Jurkat, Clone E6-1 (cell line): ENCODE data around the gene ACAA2.

Experiments
- DNase-seq: peaks from one replicate; pipeline ENCODE4 v3.0.0-alpha.2; 2011; ENCODE audit warnings: low read depth, low spot score
- H3K4me3 ChIP-seq: 2 replicates; pipeline ENCODE4 v1.5.1; 2011; ENCODE audit warnings: mild to moderate bottlenecking, low read length, control low read depth, moderate library complexity

The ACAA2 gene

GRCh38 chr18:49751427-49752094, 61.8 kb downstream of the ACAA2 start:
- peak; percentile 23 for DNase-seq
- H3K4me3 ChIP-seq = no peak overlapping the region

- no peak for DNase-seq
- H3K4me3 ChIP-seq = no peak overlapping the region
Observed at GRCh38 chr18:49749563-49749962, 63.8 kb downstream of the ACAA2 start.

GRCh38 chr18:49747876-49748275, 65.5 kb downstream of the ACAA2 start:
- no peak for DNase-seq
- no peak overlapping the region for H3K4me3 ChIP-seq

DNA sequence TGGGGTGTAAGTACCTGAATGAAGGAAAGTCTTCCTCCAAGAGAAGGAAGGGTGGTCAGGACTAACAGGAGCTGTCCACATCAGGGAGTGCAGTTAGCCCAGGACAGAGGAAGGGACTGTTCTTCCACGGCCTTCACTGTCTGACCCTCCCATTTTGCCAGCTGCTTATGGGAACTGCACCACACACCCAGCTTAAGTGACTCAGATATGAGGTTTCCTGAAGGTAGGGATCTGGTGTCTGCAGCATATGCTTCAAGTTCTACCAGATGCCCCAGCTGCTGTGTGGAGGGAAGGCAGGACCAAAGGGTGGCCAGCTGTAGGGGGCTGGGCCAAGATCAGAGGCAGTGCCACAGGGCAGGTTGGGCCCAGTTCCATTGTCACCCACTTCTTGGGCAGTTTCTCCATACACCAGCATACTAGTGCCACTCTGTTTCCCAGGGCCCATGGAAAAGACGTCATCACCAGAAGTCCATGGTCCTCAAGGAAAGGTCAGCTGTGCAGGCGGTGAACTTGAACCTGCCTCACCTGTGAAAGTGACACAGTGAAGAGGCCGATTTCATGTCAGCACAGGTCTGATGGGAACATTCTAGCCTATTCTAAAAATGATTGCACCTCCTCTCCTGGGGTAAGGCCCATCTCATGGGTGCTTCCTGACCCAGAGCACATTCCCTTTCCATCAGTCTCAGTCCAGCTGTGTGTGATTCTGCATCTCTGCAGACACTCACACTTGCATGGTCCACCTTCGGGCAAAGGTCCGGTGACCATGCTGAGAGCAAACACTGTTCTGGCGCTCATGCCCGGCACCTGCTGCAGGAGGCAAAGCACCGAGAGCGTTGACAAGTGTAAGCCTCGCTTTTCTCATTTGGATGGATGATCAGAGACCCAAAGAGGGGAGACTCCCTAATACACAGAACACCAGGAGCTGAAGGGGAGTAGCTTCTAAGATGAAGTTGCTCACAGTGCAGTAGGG, 68.0 kb downstream of the ACAA2 start:
- H3K4me3 ChIP-seq = no peak overlapping the region
- DNase-seq = no peak

DNA sequence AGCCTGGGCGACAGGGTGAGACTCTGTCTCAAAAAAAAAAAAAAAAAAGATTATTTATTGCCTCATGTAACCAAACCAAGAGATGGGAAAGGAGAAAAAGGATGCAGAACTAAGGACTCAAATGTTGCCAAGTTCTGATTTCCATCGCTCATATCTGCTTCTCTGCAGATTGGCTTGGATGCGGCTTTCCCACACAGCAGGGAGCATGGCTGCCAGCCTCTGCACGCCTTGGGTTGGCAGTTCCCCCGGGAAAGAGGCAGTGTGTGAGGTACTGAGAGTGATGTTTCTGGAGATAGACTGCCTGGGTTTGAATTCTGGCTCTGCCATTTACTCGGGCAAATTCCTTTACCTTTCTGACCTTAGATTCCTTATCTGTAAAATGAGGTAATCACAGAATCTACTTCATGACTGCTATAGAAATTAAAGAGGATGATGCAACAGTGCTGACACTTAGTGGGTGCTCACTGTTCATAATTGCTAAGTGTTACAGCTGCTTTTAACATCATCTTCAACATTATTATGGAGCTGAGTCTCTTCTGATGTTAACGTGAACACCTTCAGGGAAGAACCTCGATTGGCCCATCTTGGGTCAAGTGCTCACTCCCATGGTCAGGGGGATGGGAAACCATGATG, 68.8 kb downstream of the ACAA2 start:
- no peak for DNase-seq
- H3K4me3 ChIP-seq = no peak overlapping the region

DNA sequence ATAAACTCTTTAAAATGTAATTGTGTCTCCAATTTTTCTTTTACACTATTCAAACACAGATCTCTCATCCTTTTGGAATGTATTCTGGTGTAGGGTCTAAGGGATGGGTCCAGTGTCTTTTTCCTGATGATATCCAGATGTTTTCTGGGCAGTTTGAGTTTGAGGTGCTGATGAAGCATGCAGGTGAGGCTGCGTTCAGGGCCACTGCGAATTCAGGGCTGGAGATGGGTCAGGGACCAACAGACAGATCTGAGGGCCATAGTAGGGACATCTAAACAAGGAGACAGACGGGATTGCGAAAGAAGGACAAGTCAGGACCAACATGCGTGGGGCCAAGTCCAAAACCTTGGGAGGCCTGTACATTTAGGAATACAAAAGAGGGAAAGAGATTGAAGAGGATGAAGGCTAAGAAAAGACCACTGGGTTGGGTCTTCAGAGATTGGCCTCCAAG, 70.2 kb downstream of the ACAA2 start:
- no peak for DNase-seq
- H3K4me3 ChIP-seq = no peak overlapping the region

DNA sequence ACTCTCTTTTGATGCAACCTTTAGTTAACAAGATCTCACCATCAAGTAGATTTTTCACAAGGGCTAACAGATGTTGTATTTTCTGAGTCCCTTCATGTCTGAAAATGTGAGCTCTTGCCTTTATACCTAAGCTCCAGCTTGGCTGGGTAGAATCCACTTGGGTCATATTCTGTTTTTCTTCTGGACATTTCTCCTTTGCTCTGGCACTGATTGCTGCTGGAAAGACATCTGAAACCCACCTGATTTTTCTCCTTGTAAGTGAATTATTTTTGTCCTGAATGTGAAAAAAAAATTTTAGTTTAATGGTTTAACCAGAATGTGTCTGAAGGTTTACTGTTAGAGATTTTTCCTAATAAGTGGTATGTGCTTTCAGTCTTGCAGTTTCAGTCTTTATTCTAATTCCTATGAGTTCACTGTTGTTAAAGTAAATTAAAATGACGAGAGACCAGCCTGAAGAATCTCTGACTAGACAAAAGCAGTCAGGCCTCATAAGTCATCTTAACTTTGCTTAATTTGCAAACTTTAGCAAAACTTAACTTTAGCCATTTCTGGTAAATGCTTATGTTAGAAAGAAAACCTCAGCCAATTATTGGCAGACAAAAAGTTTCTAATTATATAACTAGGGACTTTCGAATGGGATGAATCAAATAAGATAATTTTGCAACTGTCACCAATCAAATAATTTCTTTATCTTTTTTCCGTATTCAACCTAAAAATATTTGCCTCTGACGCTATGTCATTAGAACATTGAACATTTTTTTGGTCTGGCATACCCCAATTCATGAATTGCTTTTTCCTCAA, 70.8 kb downstream of the ACAA2 start:
- no peak overlapping the region for H3K4me3 ChIP-seq
- no peak for DNase-seq

- no peak for DNase-seq
- H3K4me3 ChIP-seq = no peak overlapping the region
Observed at GRCh38 chr18:49739275-49739674, 74.1 kb downstream of the ACAA2 start.

GRCh38 chr18:49738721-49739120, 74.6 kb downstream of the ACAA2 start:
- DNase-seq = no peak
- no peak overlapping the region for H3K4me3 ChIP-seq

DNA sequence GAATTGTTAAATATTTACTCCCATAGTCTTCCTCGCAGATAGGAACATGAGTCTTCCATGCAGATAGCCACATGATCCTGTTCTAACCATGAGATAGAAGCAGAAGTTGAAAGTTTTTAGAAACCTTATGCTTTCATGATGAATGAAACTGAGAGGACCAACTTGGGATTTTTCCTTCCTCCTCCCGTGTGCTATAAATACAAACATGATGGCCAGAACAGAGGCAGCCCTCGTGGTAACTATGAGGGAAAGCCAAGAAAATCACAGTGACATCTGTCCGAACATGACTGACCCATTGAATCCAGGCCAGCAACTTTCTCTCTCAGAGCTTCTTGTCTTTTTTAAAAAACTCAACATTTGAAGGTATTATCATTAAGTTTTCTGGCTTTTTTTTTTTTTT, 78.5 kb downstream of the ACAA2 start:
- no peak overlapping the region for H3K4me3 ChIP-seq
- DNase-seq = no peak

DNA sequence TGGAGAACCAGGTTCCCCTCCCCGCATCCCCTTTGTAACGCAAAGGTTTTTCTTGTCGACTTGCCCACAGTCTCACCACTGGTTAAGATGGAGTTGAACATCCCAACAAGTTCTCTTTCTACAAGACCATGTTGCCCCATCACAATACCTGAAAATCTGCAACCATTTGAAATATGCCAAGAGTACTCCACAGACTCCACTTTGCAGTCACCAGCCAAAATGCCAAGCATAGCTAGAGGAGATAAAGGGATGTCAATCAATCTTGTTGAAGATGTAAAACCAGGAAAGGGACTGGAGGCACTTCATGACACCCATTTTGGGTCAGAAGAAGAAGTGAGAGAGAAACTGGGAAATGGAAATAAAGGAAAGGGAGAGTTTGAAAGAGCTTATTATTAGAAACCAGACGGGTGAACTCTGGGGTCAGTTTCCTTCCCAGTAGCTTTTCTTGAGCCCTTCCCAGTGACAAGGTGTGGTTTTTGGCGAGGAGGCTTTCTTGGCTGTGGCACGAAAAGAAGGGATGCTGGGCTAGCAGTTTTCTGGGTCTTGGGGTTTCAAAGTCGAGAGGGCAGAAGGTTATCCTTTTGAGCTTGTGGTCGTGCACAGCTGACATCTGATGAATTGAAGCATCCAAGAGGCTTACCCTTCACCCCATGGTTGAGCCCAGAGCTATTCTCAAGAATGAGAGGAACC, 79.3 kb downstream of the ACAA2 start:
- H3K4me3 ChIP-seq = no peak overlapping the region
- DNase-seq = no peak

GRCh38 chr18:49733321-49733720, 80.0 kb downstream of the ACAA2 start:
- DNase-seq = no peak
- H3K4me3 ChIP-seq = no peak overlapping the region
